GM18517 (cell line): ENCODE results near the gene SMC2.

Experiments used
- ATAC-seq: cut with Tn5 transposase; IDR thresholded peaks from one replicate; pipeline ENCODE4 v1.9.1; 2021; ENCODE audit warnings: mild to moderate bottlenecking, moderate library complexity; ENCODE audit not compliant: unreplicated experiment

The SMC2 gene

DNA sequence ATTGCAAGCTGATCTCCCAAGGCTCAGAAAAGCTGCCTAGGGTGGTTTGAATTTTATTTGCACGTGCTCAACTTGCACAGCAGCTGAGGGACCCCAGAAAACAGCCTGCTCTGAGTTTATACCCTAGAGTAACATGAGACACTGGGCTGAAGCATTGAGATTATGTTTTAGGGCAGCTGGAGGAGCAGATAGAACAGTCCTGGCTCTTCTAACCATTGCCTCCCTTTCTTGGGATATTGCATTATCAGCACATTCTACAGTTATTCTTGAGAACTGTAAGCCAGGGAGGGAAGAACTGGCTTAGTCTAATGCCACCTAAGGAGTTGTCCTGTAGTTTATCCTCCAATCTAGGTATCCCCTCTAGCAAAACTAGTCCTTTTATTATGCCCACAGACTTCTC lies 10.3 kb downstream of the SMC2 start:
- ATAC-seq = no peak

DNA sequence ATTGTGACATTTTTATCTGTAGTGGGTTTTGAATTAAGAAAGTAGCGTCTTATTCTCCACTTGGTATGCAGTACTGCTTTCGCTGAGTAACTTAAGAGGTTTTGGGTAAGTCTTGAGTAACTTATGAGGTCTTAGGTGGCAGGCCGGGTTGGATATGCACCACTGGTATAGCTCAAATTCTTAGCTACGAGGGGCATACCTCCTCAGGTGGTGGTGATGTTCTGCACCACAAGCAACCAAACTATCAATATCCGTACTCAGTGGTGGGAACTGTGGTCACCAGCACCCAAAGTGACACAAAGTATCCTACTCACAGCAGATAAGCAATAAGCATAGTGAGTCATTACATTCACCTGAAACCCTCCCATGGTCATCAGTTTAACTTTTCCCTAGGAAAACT lies 13.7 kb downstream of the SMC2 start:
- no peak for ATAC-seq

- no peak for ATAC-seq
Measured at GRCh38 chr9:104108315-104108714, 14.2 kb downstream of the SMC2 start.

GRCh38 chr9:104110509-104110908 lies 16.4 kb downstream of the SMC2 start:
- no peak for ATAC-seq

- no peak for ATAC-seq
Measured at GRCh38 chr9:104118916-104119315, 24.8 kb downstream of the SMC2 start.

DNA sequence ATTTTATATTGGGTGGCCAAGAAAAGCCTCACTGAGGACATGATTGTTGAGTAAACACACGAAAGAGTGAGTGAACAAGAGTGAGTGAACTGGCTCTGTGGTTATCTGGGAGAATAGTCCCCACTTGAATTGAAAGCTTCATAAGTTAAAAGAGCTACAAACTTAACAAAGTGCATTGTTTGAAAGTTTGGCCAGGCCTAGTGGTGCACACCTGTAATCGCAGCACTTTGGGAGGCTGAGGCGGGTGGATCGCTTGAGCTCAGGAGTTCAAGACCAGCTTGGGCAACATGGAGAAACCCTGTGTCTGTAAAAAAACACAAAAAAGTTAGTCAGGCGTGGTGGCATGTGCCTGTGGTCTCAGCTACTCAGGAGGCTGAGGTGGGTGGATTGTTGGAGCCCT lies 26.9 kb downstream of the SMC2 start:
- ATAC-seq = no peak

- ATAC-seq = no peak
Measured at GRCh38 chr9:104138243-104138868, 44.2 kb downstream of the SMC2 start.

- ATAC-seq = no peak
Measured at GRCh38 chr9:104142799-104143549, 48.9 kb downstream of the SMC2 start.

GRCh38 chr9:104143550-104143910 lies 49.4 kb downstream of the SMC2 start:
- ATAC-seq = no peak

GRCh38 chr9:104144336-104144735 lies 50.2 kb downstream of the SMC2 start:
- no peak for ATAC-seq

DNA sequence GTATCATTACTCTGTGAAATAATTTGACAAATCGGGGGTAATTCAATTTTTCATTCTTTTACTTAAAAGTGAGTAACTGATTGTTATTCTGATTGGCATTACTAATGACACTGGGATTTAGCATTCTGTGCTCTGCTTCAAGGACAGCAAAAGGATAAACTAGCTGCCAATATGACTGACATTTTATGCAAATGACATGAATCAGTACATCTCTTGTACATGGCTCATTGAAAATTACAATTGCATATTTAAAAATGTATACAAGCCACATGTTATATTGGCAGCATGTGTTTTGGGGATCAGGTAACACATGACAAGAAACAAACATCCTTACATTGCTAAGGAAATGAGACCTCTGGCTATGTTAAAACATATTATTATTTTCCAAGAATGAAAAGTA lies 79.0 kb downstream of the SMC2 start:
- ATAC-seq = no peak

- peak; percentile 55 for ATAC-seq
Measured at GRCh38 chr9:104177003-104177611, 83.0 kb downstream of the SMC2 start.

GRCh38 chr9:104177676-104178075 lies 83.6 kb downstream of the SMC2 start:
- peak; percentile 86 for ATAC-seq
